HUDEP-2 (cell line): ENCODE results near the gene FBXL17.
"Not testable (repeated sequence)": the region's sequence is repeated elsewhere in the genome, so short reads cannot be mapped to it uniquely, and the experiment has no call there.

Experiments used
- DNase-seq, 76 experiments: peaks; one replicate each; lab custom pipeline; 2025; ENCODE audit not compliant: unreplicated experiment in 76 of 76; lab: John Stamatoyannopoulos, UW

FBXL17 gene

DNA sequence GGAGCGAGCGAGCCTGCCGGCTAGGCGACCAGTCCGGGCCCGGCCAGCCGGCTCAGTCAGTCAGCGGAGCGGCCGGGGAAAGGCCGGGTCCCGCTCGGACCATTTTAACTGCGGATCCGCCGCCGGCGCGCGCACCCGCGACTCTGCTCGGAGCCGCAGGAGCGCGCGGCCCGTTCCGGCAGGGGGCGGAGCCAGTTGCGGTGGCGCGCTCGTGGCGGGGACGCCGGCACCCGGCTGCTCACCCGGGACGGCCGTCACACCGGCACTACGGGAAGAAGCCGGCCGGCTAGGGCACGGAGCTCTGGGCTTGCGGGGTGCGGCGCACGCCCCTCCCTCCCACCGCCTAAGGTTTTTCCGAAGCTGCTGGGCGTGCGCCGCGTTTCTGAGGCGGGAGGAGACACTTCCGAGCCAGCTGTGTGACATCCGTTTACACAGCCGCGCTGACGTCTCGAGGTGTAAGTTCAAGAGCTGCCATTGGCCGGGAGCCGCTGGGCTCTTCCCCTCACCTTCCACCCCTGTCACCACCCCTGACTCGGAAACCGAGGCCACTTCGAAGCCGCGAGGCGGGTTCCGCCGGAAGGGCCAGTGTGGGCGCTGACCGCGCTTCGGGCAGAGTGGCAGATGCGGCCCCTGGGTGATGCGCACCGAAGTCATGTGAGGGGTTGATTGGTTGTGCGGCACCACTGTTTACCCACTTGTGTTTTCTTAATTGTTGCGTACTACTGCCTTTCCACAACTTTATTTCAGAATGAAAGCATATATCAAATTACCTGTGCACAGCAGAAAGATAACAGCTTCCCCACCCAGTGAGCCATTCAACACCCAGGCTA, at the start of gene FBXL17:
Gene FBXL17 (minus strand): TSS at position 145 of the 830 bp plus-strand sequence.
- peak; percentile 33 to 96 (median 90) for DNase-seq

- no peak for DNase-seq
These were observed 49.2 kb upstream of the FBXL17 start for GRCh38 chr5:108430931-108431608.

- no peak for DNase-seq
These were observed 39.8 kb upstream of the FBXL17 start for GRCh38 chr5:108421713-108422112.

DNA sequence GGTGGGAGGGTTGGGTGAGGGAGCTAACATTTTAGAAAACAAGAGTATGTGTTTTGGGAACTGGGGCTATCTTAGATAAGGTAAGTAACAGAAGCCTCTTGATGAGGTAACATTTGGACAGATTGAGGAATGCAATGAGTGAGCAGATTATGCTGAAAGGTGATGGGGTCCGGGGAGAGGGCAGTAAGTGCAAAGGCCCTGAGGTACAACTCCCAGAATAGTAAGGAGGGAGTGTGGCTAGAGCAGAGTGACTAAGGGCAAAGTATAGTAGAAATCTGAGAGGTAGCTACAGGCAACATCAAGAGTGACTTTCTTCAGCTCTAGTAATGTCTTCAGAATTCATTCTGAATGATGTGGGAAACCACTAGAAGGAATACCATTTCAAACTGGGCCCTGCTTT, 38.9 kb upstream of the FBXL17 start:
- DNase-seq, result no peak

DNA sequence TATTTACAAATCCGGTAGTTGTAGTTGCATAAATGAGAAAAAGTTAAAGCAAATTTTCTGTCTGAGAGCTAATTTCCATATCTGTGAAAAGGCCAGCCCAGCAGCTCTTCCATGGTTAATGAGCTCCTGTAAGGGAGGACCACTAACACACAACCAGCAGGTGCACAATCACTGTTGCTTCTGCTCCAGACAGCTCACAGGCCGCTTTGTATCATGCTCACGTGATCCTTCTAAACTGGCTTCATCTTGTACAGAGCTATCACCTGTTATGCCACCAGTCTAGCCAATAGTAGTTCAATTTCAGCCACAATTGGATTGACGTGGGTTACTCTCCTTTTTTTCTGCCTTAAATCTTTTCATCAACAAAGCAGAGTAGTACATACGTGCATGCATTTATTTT, 38.3 kb upstream of the FBXL17 start:
- DNase-seq, result no peak

- no peak for DNase-seq
These were observed 36.3 kb upstream of the FBXL17 start for GRCh38 chr5:108418197-108418596.

DNA sequence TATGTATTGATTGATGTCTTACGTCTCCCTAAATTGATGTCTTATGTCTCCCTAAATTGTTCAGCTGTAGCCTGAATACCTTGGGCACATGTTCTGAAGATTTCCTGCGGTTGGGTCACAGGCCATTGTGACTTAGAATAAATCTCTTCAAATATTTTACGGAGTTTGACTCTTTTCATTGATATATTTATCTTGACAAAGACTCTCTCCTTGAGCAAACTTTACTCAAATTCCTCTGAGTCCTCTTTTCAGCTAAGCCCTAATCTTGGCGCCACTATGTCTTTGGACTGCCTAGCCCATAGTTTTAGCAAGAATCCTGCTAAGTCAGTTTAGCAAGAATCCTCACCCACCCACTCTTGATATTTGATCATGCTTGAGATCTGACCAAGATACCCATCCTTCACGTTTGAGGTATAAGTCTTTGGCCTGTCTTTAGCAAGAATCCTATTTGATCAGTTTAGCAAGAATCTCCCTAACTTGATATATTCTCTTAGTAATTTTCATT, 35.3 kb upstream of the FBXL17 start:
- DNase-seq, result no peak

DNA sequence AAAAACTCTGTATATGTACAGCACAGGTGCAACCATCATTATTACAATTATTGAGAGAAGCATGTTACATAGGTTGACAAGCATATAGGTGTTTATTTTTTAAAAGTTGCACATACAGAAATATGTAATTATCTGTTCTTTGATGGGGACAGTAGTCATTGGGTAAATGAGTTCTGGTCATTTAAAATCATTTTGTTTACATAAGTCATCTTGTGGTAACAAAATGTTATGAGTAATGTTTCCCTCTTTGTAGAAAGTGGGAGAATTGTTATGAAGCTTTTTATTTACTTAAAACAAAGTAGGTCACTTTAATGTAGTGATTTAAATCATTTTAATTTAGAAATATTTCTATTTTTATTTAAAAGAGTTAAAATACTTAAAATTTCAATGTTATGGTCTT, 33.8 kb upstream of the FBXL17 start:
- no peak for DNase-seq

DNA sequence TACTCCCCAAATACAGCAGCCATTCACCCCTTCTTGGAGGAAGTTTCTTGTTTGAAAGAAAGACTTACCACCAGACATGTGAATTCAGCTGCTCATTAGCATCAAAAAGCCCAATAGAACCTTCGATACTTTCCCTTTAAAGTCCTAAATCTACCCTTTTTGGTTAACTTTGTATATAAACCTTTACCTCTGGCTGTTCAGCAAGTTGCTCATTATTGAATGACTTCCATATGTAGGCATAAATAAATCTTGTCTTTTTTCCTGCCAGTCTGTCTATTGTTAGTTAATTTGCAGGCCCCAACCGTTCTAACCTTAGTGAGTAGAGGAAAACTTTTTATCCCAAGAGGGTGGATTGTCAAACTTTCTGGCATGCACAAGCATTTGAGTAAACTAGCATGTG, 27.9 kb upstream of the FBXL17 start:
- DNase-seq, result no peak

- not testable (repeated sequence) for DNase-seq
These were observed 23.3 kb upstream of the FBXL17 start for GRCh38 chr5:108405201-108405600.

DNA sequence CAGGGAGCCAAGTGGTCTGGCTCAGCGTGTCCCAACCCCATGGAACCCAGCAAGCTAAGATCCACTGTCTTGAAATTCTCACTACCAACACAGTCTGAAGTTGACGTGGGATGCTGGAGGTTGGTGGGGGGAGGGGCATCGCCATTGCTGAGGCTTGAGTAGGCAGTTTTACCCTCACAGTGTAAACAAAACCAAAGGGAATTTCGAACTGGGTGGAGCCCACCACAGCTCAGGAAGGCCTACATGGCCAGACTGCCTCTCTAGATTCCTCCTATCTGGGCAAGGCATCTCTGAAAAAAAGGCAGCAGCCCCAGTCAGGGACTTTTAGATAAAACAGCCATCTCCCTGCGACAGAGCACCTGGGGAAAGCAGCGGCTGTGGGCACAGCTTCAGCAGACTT, 17.1 kb upstream of the FBXL17 start:
- DNase-seq, result peak in 28 of 76 experiments; percentile 1 to 44 (median 20)

- DNase-seq, result not testable (repeated sequence)
These were observed 14.9 kb upstream of the FBXL17 start for GRCh38 chr5:108396837-108397236.

- DNase-seq, result no peak
These were observed 5.9 kb upstream of the FBXL17 start for GRCh38 chr5:108387758-108388157.

GRCh38 chr5:108386345-108387061, 4.6 kb upstream of the FBXL17 start:
- no peak for DNase-seq

GRCh38 chr5:108384741-108385140, 2.8 kb upstream of the FBXL17 start:
- no peak for DNase-seq

DNA sequence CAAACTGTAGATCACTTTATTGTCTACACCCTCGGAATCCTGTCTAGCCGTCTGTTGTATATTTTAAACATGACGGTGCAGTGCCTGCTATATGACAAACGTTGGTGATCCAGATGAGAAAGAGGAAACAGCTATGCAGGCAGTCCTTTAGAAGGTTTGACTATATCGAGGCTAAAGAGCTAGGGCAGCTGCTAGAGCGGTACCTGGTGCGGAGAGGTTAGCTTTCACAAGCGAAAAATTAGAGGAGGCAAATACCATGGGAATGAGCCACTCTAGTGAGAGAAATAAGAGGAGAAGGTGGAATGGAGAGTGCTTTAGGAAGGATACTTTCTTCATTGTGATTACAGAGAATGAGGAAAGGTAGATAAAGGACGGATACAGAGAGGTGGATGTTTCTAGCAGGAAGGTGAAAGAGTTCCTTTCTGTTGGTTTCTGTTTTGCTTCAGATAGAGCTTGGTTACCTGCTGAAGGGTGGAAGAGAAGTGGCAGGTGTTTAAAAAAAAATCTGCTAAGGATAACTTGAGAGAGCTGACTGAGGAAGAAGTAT, 959 bp upstream of the FBXL17 start:
- peak in 13 of 76 experiments; percentile 10 to 58 (median 30) for DNase-seq

GRCh38 chr5:108381350-108381953, 446 bp downstream of the FBXL17 start:
- DNase-seq, result peak in 63 of 76 experiments; percentile 2 to 86 (median 47)

DNA sequence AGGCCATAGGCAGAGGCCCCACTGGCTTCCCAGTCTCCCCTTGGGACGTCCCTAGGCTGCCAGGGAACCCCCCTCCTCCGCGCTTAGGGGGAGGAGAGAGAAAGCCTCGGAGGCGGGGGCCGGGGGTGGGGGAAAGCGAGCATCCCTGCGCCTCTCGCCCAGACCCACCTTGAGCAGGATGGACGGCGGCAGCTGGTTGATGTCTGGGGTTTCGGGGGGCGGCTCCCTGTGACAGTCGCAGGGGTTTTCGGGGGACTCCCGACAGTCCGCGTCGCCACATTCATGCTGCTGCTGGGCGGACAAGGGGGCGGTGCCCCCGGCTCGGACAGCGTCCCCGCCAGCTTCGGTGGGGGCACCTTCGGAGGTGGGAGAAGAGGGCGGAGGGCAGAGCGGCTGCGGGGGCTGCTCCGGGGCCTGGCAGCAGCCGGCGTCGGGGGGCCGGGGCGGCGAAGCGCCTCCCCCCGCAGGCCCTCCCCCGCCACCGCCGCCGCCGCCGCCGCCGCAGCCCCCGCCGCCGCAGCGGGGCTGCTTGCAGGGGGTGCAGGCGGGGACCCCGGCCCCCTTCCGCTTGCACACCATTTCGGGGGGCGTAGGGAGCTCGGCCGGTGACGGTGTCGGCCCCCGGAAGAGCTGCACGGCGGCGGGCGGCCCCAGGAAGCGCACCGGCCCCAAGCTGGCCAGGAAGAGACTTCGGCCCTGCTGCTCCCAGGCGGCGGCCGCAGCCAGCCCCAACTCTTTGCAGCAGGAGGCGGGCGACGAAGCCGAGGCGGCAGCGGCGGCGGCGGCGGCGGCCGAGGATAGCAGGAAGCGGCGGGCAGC, 1.2 kb downstream of the FBXL17 start:
- peak in 28 of 76 experiments; percentile 1 to 40 (median 16) for DNase-seq

GRCh38 chr5:108379722-108380530, 2.0 kb downstream of the FBXL17 start:
- DNase-seq, result peak in 4 of 76 experiments; percentile 1 to 7 (median 4)
